B cell (primary cell): ENCODE results near the gene OPN4. TPM values are rescaled to one million over a fixed set of nuclear protein-coding genes. Genes with fewer than 3 reads are reported as not detected.

Source experiments
- ATAC-seq: fragments of 200-7000 bp; cut with Tn5 transposase; one replicate; pipeline ENCODE4 v1.10.0; 2021; ENCODE audit warnings: low read depth, mild to moderate bottlenecking, moderate number of reproducible peaks, moderate library complexity
- CTCF ChIA-PET: fragments of 350-600 bp; sonication (Branson Sonifier 250); formaldehyde crosslinking; loops from one replicate; lab custom pipeline; 2021; ENCODE audit warnings: antibody characterized with exemption, inconsistent platforms; lab: Charles Lee
- POLR2A ChIA-PET: fragments of 350-600 bp; sonication (Branson Sonifier 250); formaldehyde crosslinking; loops from one replicate; lab custom pipeline; 2021; ENCODE audit warnings: antibody characterized with exemption; lab: Charles Lee
- DNase-seq: peaks from one replicate; pipeline ENCODE4 v3.0.0; 2013
- H2AFZ ChIP-seq: 2 replicates; pipeline ENCODE4 v1.6.1; 2012; ENCODE audit warnings: mild to moderate bottlenecking, low read depth, low read length; ENCODE audit not compliant: insufficient read depth, poor library complexity, severe bottlenecking
- H3K27ac ChIP-seq, 2 donors: 1 replicate in 1 of 2; 2 replicates in 1 of 2; pipeline ENCODE4 v1.5.1; 2012 to 2013; ENCODE audit warnings: low read length in 2 of 2, mild to moderate bottlenecking in 2 of 2, moderate library complexity in 1 of 2
- H3K27me3 ChIP-seq, 4 experiments: fragments of 200-600 bp in 1 of 4; sonication (generic) in 1 of 4; replicated peaks in 1 of 4; 1 replicate in 2 of 4; 2 replicates in 2 of 4; pipeline versions ENCODE4 v1.6.1 to v1.7.0; 2013 to 2016; ENCODE audit warnings: low read length in 3 of 4, mild to moderate bottlenecking in 2 of 4, mixed read lengths in 1 of 4, moderate library complexity in 1 of 4; ENCODE audit not compliant: insufficient read depth in 4 of 4, control insufficient read depth in 3 of 4; ENCODE audit errors: control extremely low read depth in 1 of 4
- H3K36me3 ChIP-seq, 2 experiments: replicated peaks in 1 of 2; 1 replicate in 1 of 2; 2 replicates in 1 of 2; pipeline versions ENCODE4 v1.6.1 to v1.7.1; 2013; ENCODE audit warnings: low read length in 1 of 2; ENCODE audit not compliant: insufficient read depth in 2 of 2, control insufficient read depth in 1 of 2; ENCODE audit errors: control extremely low read depth in 1 of 2, extremely low read depth in 1 of 2
- H3K4me1 ChIP-seq, 2 donors: fragments of 200-600 bp in 1 of 2; sonication (generic) in 1 of 2; 1 replicate in 1 of 2; 2 replicates in 1 of 2; pipeline versions ENCODE4 v1.5.1 to v1.6.1; 2013 to 2017; ENCODE audit warnings: low read length in 2 of 2; ENCODE audit not compliant: control insufficient read depth in 2 of 2, insufficient read depth in 2 of 2
- H3K4me2 ChIP-seq: replicated peaks from 2 replicates; pipeline ENCODE3; 2012; ENCODE audit warnings: mild to moderate bottlenecking, low read depth, low read length; ENCODE audit not compliant: poor library complexity, severe bottlenecking
- H3K4me3 ChIP-seq, 5 experiments: fragments of 200-600 bp in 1 of 5; sonication (generic) in 1 of 5; 1 replicate in 3 of 5; 2 replicates in 2 of 5; pipeline versions ENCODE4 v1.5.1 to v1.7.0; 2011 to 2016; ENCODE audit warnings: low read length in 4 of 5, mild to moderate bottlenecking in 4 of 5, low read depth in 2 of 5, control low read depth in 1 of 5, moderate library complexity in 1 of 5; ENCODE audit not compliant: insufficient read depth in 1 of 5; ENCODE audit errors: control extremely low read depth in 1 of 5, extremely low read depth in 1 of 5
- H3K79me2 ChIP-seq: fragments of 200-600 bp; sonication (generic); one replicate; pipeline ENCODE4 v1.6.0; 2016; ENCODE audit warnings: low read length; ENCODE audit not compliant: control insufficient read depth, insufficient read depth
- H3K9ac ChIP-seq: fragments of 200-600 bp; sonication (generic); 2 replicates; pipeline ENCODE4 v1.6.1; 2017; ENCODE audit warnings: mild to moderate bottlenecking, low read length, moderate library complexity
- H3K9me3 ChIP-seq, 3 donors: one replicate each; pipeline versions ENCODE4 v1.6.1 to v1.7.1; 2013; ENCODE audit warnings: low read length in 2 of 3; ENCODE audit not compliant: control insufficient read depth in 2 of 3, insufficient read depth in 1 of 3; ENCODE audit errors: control extremely low read depth in 1 of 3
- H4K20me1 ChIP-seq: 2 replicates; pipeline ENCODE4 v1.6.0; 2012; ENCODE audit warnings: mild to moderate bottlenecking, low read length; ENCODE audit not compliant: insufficient read depth, control insufficient read depth, poor library complexity, severe bottlenecking
- H3K27ac Mint-ChIP-seq: one replicate; pipeline ENCODE4 v1.8.0; 2021; ENCODE audit warnings: mixed read lengths
- H3K27me3 Mint-ChIP-seq: one replicate; pipeline ENCODE4 v1.8.0; 2021; ENCODE audit warnings: mixed read lengths
- H3K4me1 Mint-ChIP-seq: one replicate; pipeline ENCODE4 v1.8.0; 2021; ENCODE audit warnings: mixed read lengths
- H3K4me3 Mint-ChIP-seq: one replicate; pipeline ENCODE4 v1.8.0; 2021; ENCODE audit warnings: mixed read lengths
- H3K9me3 Mint-ChIP-seq: one replicate; pipeline ENCODE4 v1.8.0; 2022; ENCODE audit warnings: mixed read lengths; ENCODE audit not compliant: insufficient read depth
- EZH2 ChIP-seq: IDR thresholded peaks from 2 replicates; pipeline ENCODE4 v1.6.1; 2012; ENCODE audit warnings: borderline replicate concordance, low read depth, mild to moderate bottlenecking, moderate library complexity, low read length; ENCODE audit not compliant: insufficient read depth, poor library complexity, severe bottlenecking
- WGBS: methylation state at CpG from one replicate; pipeline ENCODE4 v1.1.5; 2013; ENCODE audit warnings: missing lambda C conversion rate; ENCODE audit not compliant: insufficient coverage; 5-methylcytosine and 5-hydroxymethylcytosine counted together
- intact Hi-C: fragments of 100-400 bp; cut with micrococcal nuclease; formaldehyde crosslinking; loops from one replicate; pipeline ENCODE4 v1.10.0; 2022
- polyA plus RNA-seq: library from polyadenylated mRNA; depleted of rRNA; stranded (reverse); fragments of >200 nt; gene quantifications from 2 replicates; pipeline ENCODE4 v1.2.3, GENCODE V29; 2012
- total RNA-seq, 2 donors: library from RNA; stranded (reverse); fragments of 120-200 nt in 1 of 2; gene quantifications; 1 replicate in 1 of 2; 2 replicates in 1 of 2; pipeline versions ENCODE4 v1.2.3 to v1.2.4, GENCODE V29; 2013 to 2022
- TF ChIP-seq, protein P1 (sequence below): fragments of 200-600 bp; IDR thresholded peaks from one replicate; pipeline ENCODE4 v1.8.0; 2022; ENCODE audit warnings: antibody characterized with exemption, mild to moderate bottlenecking

OPN4 gene
- total and polyA plus RNA-seq, 2 donors (not counting 1 experiment from before 2014, with no cell fraction given): not detected

DNA sequence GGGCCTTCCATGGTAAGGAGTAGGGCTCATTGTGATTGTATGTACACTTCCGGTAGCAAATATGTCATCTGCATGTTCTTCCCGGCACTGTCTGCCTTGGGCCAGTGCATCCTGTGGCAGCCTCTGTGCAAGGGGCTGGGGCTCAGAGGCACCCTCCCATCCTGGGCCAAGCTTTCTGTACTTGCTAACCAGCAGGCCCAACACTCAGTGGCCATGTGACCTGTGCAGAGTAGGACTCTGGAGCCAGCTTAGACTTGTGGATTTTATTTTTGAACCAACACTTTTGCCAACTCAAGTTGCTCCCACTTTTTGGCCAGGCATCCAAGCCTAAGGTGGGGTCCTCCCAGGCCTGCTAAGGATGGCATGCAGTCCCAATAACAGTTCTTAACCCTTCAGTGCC, 38.9 kb downstream of the OPN4 start:
- CTCF ChIA-PET: interaction anchor here (0.6 to 7.4 kb wide), 10 partner anchors 10 to 293 kb away, joined by 3 to 68 read pairs (median 4); partner anchors contain the start of gene BMPR1A
- no peaks in the 10 kb centered on the region for H3K36me3 ChIP-seq
- TF ChIP-seq, protein P1, sequence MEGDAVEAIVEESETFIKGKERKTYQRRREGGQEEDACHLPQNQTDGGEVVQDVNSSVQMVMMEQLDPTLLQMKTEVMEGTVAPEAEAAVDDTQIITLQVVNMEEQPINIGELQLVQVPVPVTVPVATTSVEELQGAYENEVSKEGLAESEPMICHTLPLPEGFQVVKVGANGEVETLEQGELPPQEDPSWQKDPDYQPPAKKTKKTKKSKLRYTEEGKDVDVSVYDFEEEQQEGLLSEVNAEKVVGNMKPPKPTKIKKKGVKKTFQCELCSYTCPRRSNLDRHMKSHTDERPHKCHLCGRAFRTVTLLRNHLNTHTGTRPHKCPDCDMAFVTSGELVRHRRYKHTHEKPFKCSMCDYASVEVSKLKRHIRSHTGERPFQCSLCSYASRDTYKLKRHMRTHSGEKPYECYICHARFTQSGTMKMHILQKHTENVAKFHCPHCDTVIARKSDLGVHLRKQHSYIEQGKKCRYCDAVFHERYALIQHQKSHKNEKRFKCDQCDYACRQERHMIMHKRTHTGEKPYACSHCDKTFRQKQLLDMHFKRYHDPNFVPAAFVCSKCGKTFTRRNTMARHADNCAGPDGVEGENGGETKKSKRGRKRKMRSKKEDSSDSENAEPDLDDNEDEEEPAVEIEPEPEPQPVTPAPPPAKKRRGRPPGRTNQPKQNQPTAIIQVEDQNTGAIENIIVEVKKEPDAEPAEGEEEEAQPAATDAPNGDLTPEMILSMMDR: no peak
- TF ChIP-seq EZH2: no peak
- no peak for DNase-seq
- POLR2A ChIA-PET: no interaction called here
- H3K27me3 ChIP-seq: no peaks in the 10 kb centered on the region
- no peak for ATAC-seq
- Mint-ChIP-seq H3K27me3 (peaks cover 5% of the 10 kb centered on the region), H3K27ac (no peak overlapping the region), H3K4me3 (no peak overlapping the region), H3K9me3 (no peaks in the 10 kb centered on the region), H3K4me1 (peaks cover 4% of the 10 kb centered on the region)
- 100% methylated on average over 2 of the region's 2 CpGs for WGBS
- intact Hi-C loops: loop anchor here (1.0 kb wide), 1 partner anchor 206 kb away; no protein-coding TSS in a partner anchor
- H2AFZ ChIP-seq: no peak overlapping the region
- peaks cover 4 to 5% of the 10 kb centered on the region in 2 donors for H3K4me1 ChIP-seq
- H3K27ac ChIP-seq: no peak overlapping the region
- H3K79me2 ChIP-seq: no peaks in the 10 kb centered on the region
- H3K4me3 ChIP-seq: no peak overlapping the region
- no peaks in the 10 kb centered on the region for H3K9me3 ChIP-seq
- H3K4me2 ChIP-seq: no peak overlapping the region
- no peak overlapping the region for H3K9ac ChIP-seq
- no peaks in the 10 kb centered on the region for H4K20me1 ChIP-seq

DNA sequence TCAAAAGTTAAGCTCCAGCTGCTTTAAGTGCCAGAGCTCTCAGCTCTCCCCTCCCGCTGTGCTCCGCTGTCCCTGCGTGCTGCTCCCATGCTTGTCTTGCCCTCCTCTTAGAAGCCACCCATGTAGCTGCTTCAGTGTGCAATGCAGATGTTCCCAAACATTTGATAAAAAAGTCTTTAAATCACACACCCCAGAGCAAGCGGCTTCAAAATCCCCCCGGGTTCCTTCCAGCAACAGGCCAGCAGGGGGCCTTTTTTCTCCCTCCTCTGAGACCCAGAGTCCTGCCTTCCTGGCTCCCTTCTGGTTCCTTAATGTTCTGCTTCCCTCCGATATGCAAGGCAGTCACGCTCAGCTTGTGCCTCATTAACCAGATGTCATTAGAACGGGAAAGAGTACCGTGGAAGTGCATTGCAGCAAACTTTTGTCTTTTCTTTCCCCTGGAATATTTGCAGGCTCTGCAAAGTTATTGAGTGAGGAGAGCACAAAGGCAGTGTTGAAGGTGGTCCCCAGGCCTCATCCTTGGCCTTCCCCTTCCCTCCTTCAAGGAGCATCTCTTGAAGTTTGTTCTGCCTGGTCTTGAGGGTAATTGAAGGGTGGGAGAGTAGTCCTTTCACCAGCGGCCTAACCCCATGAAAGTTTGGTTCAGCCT, 39.5 kb downstream of the OPN4 start:
- no peak overlapping the region for H3K9ac ChIP-seq
- H2AFZ ChIP-seq: no peak overlapping the region
- no peak for ATAC-seq

More for the DNA sequence above, 39.5 kb downstream of the OPN4 start:
- TF ChIP-seq EZH2: no peak
- TF ChIP-seq, protein P1: peak; percentile 72
- H3K9me3 Mint-ChIP-seq: no peaks in the 10 kb centered on the region
- no peak overlapping the region for H3K4me3 ChIP-seq
- no peaks in the 10 kb centered on the region for H3K79me2 ChIP-seq
- no peak overlapping the region for H3K27ac ChIP-seq
- H3K9me3 ChIP-seq: no peaks in the 10 kb centered on the region
- intact Hi-C loops: loop anchor here (1.0 kb wide), 1 partner anchor 205 kb away; no protein-coding TSS in a partner anchor
- no peaks in the 10 kb centered on the region for H3K36me3 ChIP-seq
- H3K4me3 Mint-ChIP-seq: no peak overlapping the region
- no peak overlapping the region for H3K4me2 ChIP-seq
- H4K20me1 ChIP-seq: no peaks in the 10 kb centered on the region
- WGBS: 25% methylated on average over 5 of the region's 10 CpGs
- H3K27me3 Mint-ChIP-seq: peaks cover 5% of the 10 kb centered on the region
- CTCF ChIA-PET: interaction anchor here (0.6 to 7.4 kb wide), 11 partner anchors 9 to 294 kb away, joined by 3 to 68 read pairs (median 4); partner anchors contain the start of gene BMPR1A
- POLR2A ChIA-PET: no interaction called here
- no peaks in the 10 kb centered on the region for H3K27me3 ChIP-seq
- no peaks in the 10 kb centered on the region for H3K4me1 Mint-ChIP-seq
- peak; percentile 49 for DNase-seq
- no peaks in the 10 kb centered on the region for H3K4me1 ChIP-seq
- H3K27ac Mint-ChIP-seq: no peak overlapping the region
